ENCODE data around the gene IL17C. TPM values are rescaled to one million over a fixed set of nuclear protein-coding genes. Genes with fewer than 3 reads are reported as not detected.

IL17C gene
- total RNA-seq, 1 donor from 2014 or later: not detected

DNA sequence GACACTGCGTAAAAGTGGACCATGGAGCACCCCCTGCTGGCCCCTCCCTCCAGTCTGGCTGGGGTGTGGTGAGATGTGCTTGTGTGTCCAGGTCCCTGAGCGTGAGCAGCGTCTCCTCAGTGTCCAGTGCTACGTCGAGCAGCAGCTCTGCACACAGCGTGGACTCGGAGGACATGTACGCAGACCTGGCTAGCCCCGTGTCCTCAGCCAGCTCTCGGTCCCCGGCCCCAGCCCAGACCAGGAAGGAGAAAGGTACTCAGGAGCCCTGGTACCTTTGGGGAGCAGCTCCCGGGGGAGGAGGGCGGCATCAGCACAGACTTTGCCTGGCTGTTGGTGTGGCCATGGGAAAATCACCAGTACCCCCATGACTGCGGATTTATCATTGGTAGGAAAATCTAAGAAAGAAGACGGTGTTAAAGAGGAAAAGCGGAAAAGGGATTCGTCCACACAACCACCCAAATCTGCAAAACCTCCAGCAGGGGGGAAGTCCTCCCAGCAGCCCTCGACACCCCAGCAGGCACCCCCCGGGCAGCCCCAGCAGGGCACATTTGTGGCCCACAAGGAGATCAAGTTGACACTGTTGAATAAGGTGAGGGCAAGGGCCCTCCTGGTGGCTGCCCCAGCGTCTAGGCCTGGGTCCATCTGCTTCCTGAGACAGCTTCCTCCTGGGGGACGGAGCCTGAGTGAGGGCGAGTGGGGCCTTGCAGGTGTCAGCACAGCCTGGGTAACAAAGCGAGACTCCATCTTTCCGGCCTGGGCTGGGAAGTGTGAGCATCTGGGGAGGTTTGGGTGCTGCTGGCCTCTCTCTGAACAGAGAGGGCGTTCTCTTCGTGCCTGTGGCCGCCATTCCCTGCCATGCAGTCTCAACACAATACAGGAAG, 10.6 kb upstream of the IL17C start:
- DNase-seq (ENCODE audit: low read depth in 2 of 2): no peak

- peak; percentile 19 to 84 for DNase-seq (ENCODE audit: low read depth in 2 of 2)
Observed at GRCh38 chr16:88628512-88628974, 9.8 kb upstream of the IL17C start.

DNA sequence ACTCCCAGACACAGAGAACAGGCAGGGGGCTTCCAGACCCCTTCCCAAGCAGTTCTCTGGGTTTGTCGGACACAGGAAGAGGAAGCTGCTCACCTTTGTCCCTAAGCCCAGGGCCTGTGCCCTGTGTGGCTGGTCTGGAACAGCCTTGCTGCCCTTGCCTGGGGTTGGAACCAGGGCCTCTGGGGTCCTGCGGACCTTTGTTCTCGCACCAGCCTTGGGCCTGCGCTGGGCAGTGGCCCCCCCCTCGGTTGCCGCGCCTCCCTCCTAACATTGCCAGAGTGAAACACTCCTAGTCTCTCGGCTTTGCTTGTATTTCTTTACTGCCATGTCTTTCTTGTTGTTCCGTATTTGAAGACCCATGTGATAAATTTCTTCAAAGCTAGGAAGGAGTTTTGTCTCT, 8.5 kb upstream of the IL17C start:
- no peak for DNase-seq (ENCODE audit: low read depth in 2 of 2)

DNA sequence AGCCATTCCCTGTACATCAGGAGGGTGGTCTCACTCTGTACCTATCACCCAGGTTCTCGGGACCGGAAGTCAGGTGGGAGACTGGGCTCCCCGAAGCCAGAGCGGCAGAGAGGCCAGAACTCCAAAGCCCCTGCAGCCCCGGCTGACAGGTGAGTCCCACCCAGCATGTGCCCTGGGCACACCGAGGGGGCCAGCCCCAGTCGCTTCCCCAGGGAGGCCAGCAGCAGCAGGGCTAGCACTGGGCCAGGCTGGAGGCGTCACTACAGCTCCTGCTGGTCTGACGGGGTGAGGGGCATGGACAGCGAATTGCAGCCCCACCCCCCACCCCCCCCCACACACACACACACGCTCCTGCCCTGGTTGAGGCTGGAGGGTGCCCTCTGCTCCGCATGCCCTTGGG, 7.9 kb upstream of the IL17C start:
- DNase-seq (ENCODE audit: low read depth in 2 of 2): no peak

- DNase-seq (ENCODE audit: low read depth in 2 of 2): no peak
Observed at GRCh38 chr16:88630941-88631340, 7.4 kb upstream of the IL17C start.

GRCh38 chr16:88631384-88631783, 7.0 kb upstream of the IL17C start:
- no peak for DNase-seq (ENCODE audit: low read depth in 2 of 2)

GRCh38 chr16:88631920-88632586, 6.3 kb upstream of the IL17C start:
- no peak for DNase-seq (ENCODE audit: low read depth in 2 of 2)

DNA sequence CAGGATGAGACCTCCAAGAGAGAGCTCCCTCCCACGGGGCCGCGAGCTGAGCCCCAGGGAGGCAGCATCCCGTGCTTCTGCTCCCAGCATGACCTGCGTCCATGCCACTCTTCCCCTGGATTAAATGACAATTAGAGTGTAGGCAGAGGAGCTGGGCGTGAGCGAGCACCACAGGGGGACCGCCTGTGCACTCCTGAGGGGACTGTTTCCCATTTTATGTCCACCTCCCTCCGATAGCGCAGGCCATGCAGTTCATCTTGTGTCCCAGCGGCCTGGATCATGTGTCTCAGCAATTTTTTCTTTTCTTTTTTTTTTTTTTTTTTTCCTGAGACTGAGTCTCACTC, 5.8 kb upstream of the IL17C start:
- DNase-seq (ENCODE audit: low read depth in 2 of 2): no peak

GRCh38 chr16:88633684-88634140, 4.7 kb upstream of the IL17C start:
- peak; percentile 38 to 79 for DNase-seq (ENCODE audit: low read depth in 2 of 2)

GRCh38 chr16:88634141-88634993, 4.0 kb upstream of the IL17C start:
- DNase-seq (ENCODE audit: low read depth in 2 of 2): peak; percentile 35 to 41

DNA sequence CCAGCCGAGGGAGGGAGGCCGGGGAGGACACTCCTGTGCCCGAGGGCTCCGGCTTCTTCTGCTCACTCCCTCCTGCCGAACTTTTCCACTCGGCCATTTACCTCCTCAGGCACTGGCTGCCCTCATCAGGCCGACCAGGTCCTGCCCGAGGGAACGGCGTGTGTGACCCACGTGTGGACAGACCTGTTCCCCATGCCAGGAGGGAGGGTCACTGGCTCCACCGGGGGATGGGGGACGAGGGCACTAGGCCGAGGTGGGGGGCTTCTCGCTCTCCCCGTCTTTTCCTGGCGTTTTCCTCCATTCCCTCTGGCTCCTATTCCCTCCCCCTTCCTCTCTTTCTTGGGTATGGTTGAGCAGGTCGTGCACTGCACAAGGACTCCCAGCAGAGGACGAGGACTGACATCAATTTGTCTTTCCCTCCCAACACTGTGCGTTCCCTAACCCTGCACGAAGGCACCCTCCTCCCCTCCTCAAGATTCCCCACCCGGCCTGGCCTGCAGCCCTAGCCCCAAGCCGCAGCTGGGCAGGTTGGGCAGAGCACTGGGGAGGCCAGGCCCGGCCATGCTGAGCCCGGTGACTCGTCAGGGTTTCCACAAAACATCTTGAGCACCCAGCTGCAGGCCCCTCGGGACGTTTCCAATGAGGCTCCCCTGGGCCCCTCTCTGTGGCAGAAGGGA, 3.2 kb upstream of the IL17C start:
- no peak for DNase-seq (ENCODE audit: low read depth in 2 of 2)

DNA sequence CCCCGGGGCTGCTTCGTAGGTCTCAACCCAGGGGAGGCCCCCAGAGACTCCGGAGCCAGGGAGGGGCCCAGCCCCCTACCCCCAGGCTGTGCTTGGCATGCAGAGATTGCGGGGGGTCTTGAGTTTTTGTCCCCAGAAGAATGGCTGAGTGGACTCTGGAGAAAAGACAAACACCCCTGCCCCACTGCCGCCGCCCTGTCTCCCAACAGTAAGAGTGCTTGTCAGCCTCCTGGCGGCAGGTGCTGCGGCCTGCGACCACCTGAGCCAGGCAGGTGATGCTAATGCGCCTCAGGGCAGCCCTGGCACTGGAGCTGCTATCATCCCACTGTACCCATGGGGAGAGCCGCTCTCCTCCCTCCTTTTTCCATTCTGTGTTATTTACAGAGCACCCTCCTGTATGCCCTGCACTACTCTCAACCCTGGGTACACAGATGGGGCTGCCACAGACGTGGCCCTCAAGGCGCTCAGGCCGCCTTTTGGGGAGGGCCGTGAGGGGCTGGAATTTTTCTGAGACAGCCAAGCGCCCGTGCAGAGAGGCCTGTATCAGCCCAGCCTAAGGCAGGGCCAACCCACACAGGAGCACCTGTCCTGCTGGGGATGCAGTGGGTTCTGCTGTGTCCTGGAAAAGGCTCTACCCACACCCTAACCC, 2.6 kb upstream of the IL17C start:
- no peak for DNase-seq (ENCODE audit: low read depth in 2 of 2)

GRCh38 chr16:88636488-88637265, 1.7 kb upstream of the IL17C start:
- no peak for DNase-seq (ENCODE audit: low read depth in 2 of 2)

GRCh38 chr16:88639231-88640038, 1.1 kb downstream of the IL17C start:
- DNase-seq (ENCODE audit: low read depth in 2 of 2): no peak

GRCh38 chr16:88640039-88640495, 1.7 kb downstream of the IL17C start:
- no peak for DNase-seq (ENCODE audit: low read depth in 2 of 2)

DNA sequence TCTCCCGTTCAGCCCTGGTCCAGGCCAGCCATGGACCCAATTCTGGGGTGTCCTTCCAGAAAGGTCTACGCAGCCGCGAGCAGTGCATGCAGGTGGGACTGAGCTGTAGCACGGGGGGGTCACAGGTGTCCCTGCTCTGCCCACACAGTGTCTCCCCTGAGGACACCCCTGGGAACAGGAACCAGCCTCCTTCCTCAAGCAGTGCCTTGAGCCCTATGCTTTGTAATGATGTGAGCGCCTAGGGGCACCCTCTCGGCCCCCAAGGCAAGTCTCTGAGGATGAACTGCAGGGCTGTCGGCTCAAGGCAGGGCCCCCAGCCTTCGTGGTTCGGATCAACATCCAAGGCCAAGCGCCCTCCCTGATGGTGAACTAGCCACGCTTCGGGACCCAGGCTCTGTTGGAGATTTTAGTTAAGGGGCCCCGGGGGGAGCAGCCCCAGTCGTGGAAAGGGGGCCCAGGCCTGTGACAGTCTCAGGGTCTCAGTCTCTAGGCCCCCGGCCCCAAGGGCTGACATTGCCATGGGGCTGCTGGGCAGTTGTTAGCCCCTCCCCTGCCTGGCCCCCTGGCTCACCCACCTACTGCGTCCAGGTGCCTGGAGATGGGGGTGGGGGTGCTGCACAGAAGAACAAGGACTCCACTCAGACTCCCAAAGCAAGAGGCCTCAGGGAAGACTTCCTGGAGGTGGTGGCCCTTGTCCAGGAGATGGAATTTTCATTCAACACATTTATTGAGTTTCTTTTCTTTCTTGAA, 2.3 kb downstream of the IL17C start:
- DNase-seq (ENCODE audit: low read depth in 2 of 2): no peak

DNA sequence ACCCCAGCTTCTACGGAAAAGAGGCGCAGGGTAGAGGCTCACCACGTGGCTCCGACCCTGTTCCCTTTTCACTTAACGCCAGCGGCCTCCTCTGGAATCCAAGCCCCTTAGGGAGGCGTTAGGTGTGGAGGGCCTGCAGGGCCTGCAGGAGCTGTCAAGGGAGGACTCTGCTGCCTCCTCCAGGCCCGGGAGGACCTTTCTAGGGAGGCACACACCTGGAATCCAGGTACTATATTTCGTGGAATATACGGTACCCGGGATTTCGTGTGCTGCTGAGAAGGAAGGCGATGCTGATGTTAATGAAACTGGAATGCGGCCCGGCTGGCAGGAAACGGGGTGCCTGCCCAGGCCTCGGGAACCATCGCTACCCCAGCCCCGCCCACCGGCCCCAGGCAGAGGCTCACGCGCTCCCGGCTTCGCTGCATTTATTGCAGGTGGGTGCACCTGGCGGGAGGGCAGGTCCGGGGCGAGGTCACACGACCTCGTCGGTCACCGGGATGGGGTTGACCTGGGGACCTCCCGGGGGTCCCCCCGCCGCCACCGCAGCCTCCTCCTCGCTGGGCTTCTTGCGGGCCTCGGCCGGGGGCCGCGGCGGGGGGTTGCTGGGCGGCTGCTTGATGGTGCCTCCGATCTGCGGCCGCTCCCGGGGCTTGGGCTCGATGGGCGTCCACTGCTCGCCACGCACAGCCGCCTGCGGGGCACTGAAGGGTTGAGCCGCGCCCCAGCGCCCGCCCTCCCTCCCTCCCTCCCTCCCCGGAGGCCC, 4.7 kb downstream of the IL17C start:
- DNase-seq (ENCODE audit: low read depth in 2 of 2): no peak

DNA sequence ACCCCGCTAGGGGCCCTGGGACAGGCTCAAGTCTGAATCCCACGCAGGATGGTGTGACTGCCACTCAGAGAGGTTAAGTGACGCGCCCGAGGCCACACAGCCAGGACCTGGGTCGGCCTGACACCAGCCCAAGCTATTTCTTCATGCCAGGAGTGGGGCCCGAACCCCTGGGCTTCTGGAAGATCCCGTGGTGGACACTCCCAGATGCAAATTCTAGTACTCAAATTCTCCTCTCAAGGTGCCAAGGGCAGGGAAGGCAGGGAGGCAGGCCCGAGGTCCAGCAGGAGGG, 5.2 kb downstream of the IL17C start:
- DNase-seq (ENCODE audit: low read depth in 2 of 2): no peak
